ENCODE results near the gene HIC2. TPM values are rescaled to one million over a fixed set of nuclear protein-coding genes. Genes with fewer than 3 reads are reported as not detected.

The HIC2 gene
- total and polyA plus RNA-seq, 4 donors: 1.8 to 6.1 (median 2.9) TPM

- H3K27me3 ChIP-seq (ENCODE audit: control insufficient read depth in 3 of 3, insufficient read depth in 3 of 3, low read length in 2 of 3): no peaks in the 10 kb centered on the region
- H3K36me3 ChIP-seq (ENCODE audit: control insufficient read depth in 4 of 4, insufficient read depth in 4 of 4, low read length in 4 of 4): peaks cover 0 to 32% (median 2%) of the 10 kb centered on the region in 4 donors
- WGBS, 2 donors: 93 to 95% methylated on average over 16 of the region's 16 CpGs
Measured at GRCh38 chr22:21443735-21444421, 26.7 kb downstream of the HIC2 start.

GRCh38 chr22:21444701-21445436 is 27.7 kb downstream of the HIC2 start:
- ATAC-seq (ENCODE audit: insufficient read depth, low FRiP score) (no peak), DNase-seq (peak in 1 of 3 donors; percentile 7)
- Histone ChIP-seq H3K4me1 (ENCODE audit: control insufficient read depth in 5 of 5, insufficient read depth in 5 of 5, low read length in 5 of 5) (peaks cover 0 to 5% (median 0%) of the 10 kb centered on the region in 5 donors), H3K4me3 (no peak overlapping the region), H3K9me3 (ENCODE audit: control insufficient read depth in 4 of 4, insufficient read depth in 3 of 4, low read length in 3 of 4) (no peaks in the 10 kb centered on the region), H3K9ac (ENCODE audit: insufficient read depth in 1 of 2, low read length in 2 of 2) (no peak overlapping the region), H3K27me3 (ENCODE audit: control insufficient read depth in 3 of 3, insufficient read depth in 3 of 3, low read length in 2 of 3) (no peaks in the 10 kb centered on the region), H3K36me3 (ENCODE audit: control insufficient read depth in 4 of 4, insufficient read depth in 4 of 4, low read length in 4 of 4) (peaks cover 0 to 32% (median 2%) of the 10 kb centered on the region in 4 donors), H3K27ac (ENCODE audit: low read depth in 1 of 2, low read length in 1 of 2) (no peak overlapping the region)
- TF ChIP-seq CTCF (IDR thresholded peaks at IDR 0.05; ENCODE audit: control extremely low read depth, extremely low read depth): no peak
- WGBS, 2 donors: 88 to 92% methylated on average over 35 of the region's 35 CpGs

More at GRCh38 chr22:21443735-21444421, 26.7 kb downstream of the HIC2 start:
- H3K9me3 ChIP-seq (ENCODE audit: control insufficient read depth in 4 of 4, insufficient read depth in 3 of 4, low read length in 3 of 4): no peaks in the 10 kb centered on the region
- TF ChIP-seq CTCF (IDR thresholded peaks at IDR 0.05; ENCODE audit: control extremely low read depth, extremely low read depth): no peak
- peaks cover 0 to 5% (median 0%) of the 10 kb centered on the region in 5 donors for H3K4me1 ChIP-seq (ENCODE audit: control insufficient read depth in 5 of 5, insufficient read depth in 5 of 5, low read length in 5 of 5)
- peak in 1 of 3 donors; percentile 11 for DNase-seq
- H3K27ac ChIP-seq (ENCODE audit: low read depth in 1 of 2, low read length in 1 of 2): no peak overlapping the region
- H3K4me3 ChIP-seq: no peak overlapping the region
- H3K9ac ChIP-seq (ENCODE audit: insufficient read depth in 1 of 2, low read length in 2 of 2): no peak overlapping the region
- no peak for ATAC-seq (ENCODE audit: insufficient read depth, low FRiP score)

GRCh38 chr22:21445437-21446127 is 28.4 kb downstream of the HIC2 start:
- peak in 1 of 3 donors; percentile 7 for DNase-seq
- Histone ChIP-seq H3K27ac (ENCODE audit: low read depth in 1 of 2, low read length in 1 of 2) (no peak overlapping the region), H3K9ac (ENCODE audit: insufficient read depth in 1 of 2, low read length in 2 of 2) (no peak overlapping the region), H3K4me1 (ENCODE audit: control insufficient read depth in 5 of 5, insufficient read depth in 5 of 5, low read length in 5 of 5) (peaks cover 0 to 5% (median 0%) of the 10 kb centered on the region in 5 donors), H3K4me3 (no peak overlapping the region), H3K36me3 (ENCODE audit: control insufficient read depth in 4 of 4, insufficient read depth in 4 of 4, low read length in 4 of 4) (peaks cover 0 to 32% (median 2%) of the 10 kb centered on the region in 4 donors), H3K27me3 (ENCODE audit: control insufficient read depth in 3 of 3, insufficient read depth in 3 of 3, low read length in 2 of 3) (no peaks in the 10 kb centered on the region), H3K9me3 (ENCODE audit: control insufficient read depth in 4 of 4, insufficient read depth in 3 of 4, low read length in 3 of 4) (no peaks in the 10 kb centered on the region)
- no peak for TF ChIP-seq CTCF (IDR thresholded peaks at IDR 0.05; ENCODE audit: control extremely low read depth, extremely low read depth)
- 95 to 97% methylated on average over 27 of the region's 27 CpGs for WGBS, 2 donors
- no peak for ATAC-seq (ENCODE audit: insufficient read depth, low FRiP score)

Measured in lung (tissue), 12 donors.